Measurements from ENCODE around the gene PRDM13.
"Not testable (repeated sequence)": the region's sequence is repeated elsewhere in the genome, so short reads cannot be mapped to it uniquely, and the experiment has no call there.

PRDM13 gene

DNA sequence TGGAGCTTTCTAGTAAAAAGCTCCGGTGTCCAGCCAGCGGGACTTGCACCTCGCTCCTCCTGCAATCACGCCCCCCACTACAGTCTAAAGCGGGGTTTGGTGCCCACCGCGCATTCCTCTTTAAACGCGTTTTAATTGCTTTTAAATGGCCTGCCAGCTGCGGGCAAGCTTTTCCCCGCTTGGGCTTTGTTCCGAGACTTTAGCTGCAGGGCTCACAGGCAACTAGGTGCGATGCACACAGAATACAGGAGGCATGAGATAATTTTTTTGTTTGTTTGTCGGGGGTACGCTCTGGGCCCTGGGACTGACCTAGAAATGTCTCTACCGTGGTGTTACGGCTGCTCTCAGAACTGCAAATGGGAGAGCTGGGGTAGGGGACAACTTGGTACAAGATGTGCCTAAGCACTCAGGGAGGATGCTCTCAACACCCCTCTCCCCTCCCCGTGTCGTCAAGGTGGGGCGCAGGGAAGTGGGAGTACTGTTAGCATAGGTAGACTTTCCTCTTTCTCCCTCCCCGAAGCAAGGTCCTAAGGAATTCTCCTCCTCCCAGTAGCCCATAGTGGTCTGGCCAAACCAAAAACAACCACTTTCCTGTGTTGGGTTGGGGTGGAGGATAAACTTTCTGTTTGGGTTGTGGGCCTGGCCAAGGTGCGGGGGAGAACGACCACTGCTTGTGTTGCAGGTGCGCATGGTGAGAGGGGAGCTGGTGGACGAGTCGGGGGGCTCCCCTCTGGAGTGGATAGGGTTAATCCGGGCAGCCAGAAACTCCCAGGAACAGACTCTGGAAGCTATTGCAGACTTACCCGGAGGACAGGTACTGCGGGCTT lies 1.6 kb downstream of the PRDM13 start:
- no peak for DNase-seq (ENCODE audit: insufficient read length, low spot score)
- TF ChIP-seq POLR2A (IDR thresholded peaks at IDR 0.05; ENCODE audit: low read depth, low read length): no peak
- no peak for FAIRE-seq

DNA sequence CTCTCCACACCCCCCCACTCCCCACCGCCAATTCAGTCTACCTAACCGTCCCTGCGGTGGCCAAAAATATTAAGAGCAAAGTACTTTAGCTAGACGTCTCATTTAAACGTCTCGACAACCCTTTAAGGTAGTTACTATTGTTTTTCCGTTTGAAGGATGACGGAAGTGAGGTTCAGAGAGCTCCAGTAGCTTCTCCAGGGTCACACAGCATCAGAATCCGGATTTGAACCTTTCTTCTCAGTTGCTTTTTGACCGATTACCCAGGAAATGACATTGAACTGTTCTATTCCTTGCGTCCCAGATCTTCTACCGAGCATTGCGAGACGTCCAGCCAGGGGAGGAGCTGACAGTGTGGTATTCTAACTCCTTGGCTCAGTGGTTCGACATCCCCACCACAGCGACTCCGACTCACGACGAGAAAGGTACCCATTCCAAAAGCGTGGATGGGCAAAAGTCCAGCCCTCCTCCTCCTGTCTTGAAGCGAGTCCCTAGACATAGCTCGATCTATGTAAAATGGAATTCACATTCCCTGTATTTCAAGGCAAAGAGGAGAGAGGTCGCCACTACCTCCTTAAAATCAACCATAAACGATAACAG lies 2.4 kb downstream of the PRDM13 start:
- TF ChIP-seq POLR2A (IDR thresholded peaks at IDR 0.05; ENCODE audit: low read depth, low read length): no peak
- no peak for DNase-seq (ENCODE audit: insufficient read length, low spot score)
- FAIRE-seq: no peak

DNA sequence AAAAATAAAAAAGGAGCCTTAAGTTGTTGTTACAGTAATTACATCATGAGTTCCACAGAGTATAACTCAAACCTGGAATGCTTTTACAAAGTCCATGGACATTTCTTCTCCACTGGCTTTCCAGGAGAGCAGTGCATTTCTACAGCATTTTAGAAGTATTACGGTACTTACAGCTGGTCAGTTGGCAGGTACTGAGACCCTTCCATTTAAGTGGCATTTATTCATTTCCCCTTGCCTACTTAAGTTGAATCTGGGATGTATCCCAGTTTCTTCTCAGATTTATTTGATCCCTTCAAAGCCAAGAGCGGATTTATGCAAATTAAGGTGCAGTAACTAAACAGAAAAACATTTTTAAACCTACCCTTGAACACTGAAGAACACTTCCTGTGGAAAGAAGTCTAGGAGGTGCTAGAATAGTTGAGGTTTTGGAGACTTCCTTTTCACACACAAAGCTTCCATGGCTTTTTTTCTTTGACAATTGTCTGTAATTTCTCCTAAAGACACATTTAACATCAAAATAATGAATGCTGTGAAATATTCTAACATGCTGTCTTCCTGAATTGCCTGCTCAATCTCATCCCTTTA lies 3.4 kb downstream of the PRDM13 start:
- no peak for FAIRE-seq
- no peak for TF ChIP-seq POLR2A (IDR thresholded peaks at IDR 0.05; ENCODE audit: low read depth, low read length)
- DNase-seq (ENCODE audit: insufficient read length, low spot score): no peak

GRCh38 chr6:99611148-99611547 lies 4.5 kb downstream of the PRDM13 start:
- DNase-seq (ENCODE audit: insufficient read length, low spot score) (no peak), FAIRE-seq (no peak)
- TF ChIP-seq POLR2A (IDR thresholded peaks at IDR 0.05; ENCODE audit: low read depth, low read length): no peak

GRCh38 chr6:99612551-99613408 lies 6.1 kb downstream of the PRDM13 start:
- DNase-seq (ENCODE audit: insufficient read length, low spot score) (no peak), FAIRE-seq (no peak)

DNA sequence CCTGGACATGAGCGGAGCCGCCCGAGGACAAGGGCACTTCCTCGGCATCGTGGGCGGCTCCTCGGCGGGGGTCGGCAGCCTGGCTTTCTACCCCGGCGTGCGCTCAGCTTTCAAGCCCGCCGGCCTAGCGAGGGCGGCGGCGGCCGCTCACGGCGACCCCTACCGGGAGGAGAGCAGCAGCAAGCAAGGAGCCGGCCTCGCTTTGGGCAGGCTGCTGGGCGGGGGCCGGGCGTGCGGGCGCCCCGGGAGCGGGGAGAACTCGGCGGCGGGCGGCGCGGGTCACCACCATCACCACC lies 6.7 kb downstream of the PRDM13 start:
- TF ChIP-seq POLR2A (IDR thresholded peaks at IDR 0.05; ENCODE audit: low read depth, low read length): no peak
- FAIRE-seq (no peak), DNase-seq (ENCODE audit: insufficient read length, low spot score) (no peak)

More at GRCh38 chr6:99612551-99613408, 6.1 kb downstream of the PRDM13 start:
- no peak for TF ChIP-seq POLR2A (IDR thresholded peaks at IDR 0.05; ENCODE audit: low read depth, low read length)

- FAIRE-seq: no peak
- no peak for DNase-seq (ENCODE audit: insufficient read length, low spot score)
- no peak for TF ChIP-seq POLR2A (IDR thresholded peaks at IDR 0.05; ENCODE audit: low read depth, low read length)
Measured at GRCh38 chr6:99613705-99614429, 7.2 kb downstream of the PRDM13 start.

GRCh38 chr6:99614430-99615186 lies 8.0 kb downstream of the PRDM13 start:
- no peak for FAIRE-seq
- TF ChIP-seq POLR2A (IDR thresholded peaks at IDR 0.05; ENCODE audit: low read depth, low read length): no peak
- no peak for DNase-seq (ENCODE audit: insufficient read length, low spot score)

DNA sequence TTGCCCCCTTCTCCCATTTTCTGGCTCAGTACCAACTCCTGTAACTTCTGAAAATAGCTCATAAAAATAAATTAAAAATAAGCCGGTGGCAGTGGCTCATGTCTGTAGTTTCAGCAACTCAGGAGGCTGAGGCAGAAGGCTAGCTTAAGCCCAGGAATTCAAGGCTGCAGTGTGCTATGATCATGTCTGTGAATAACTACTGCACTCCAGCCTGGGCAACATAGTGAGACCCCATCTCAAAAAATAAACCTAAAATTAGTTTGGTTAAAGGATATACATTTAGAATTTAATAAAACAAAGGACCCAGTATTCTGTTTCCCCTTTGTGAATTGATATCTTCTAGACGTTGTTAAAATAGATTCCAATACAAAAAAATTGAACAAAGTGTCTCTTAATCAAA lies 10.5 kb downstream of the PRDM13 start:
- FAIRE-seq: no peak
- no peak for TF ChIP-seq POLR2A (IDR thresholded peaks at IDR 0.05; ENCODE audit: low read depth, low read length)
- DNase-seq (ENCODE audit: insufficient read length, low spot score): no peak

DNA sequence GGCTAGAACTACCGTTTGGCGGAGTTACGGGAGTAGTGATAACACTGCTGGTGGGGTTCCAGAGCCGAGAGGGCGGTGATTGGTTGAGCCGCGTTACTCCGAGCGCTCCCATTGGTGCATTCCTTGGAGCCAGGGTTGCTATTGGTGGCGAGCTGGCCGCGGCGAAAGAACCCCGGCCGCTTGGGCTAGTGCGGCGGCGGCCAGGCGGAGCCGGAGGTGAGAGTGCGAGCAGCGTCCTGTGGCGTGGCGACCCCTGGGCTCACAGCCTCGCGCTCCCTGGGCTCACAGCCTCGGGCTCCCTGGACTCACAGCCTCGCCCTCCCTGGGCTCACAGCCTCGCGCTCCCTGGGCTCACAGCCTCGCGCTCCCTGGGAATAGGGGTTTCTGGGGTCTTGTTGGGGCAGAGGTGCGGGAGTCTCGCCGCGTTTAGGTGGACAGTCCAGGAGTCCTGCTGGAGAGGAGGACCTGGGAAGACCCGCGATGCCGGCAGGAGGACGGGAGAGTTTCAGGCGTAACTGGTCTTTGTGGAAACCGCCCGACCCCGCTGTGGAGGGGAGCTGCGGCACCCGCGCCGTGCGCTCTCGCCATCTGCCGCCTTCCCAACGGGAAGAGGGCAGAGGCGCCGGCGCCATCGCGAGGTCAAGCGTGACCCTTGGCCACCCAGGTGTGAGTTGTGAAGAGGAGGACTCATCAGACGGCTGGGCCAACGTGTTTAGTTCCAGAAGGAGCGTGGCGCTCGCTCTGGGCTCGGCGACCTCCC lies 12.2 kb downstream of the PRDM13 start:
- FAIRE-seq (no peak), DNase-seq (ENCODE audit: insufficient read length, low spot score) (no peak)
- TF ChIP-seq POLR2A (IDR thresholded peaks at IDR 0.05; ENCODE audit: low read depth, low read length): no peak

GRCh38 chr6:99619409-99619762 lies 12.8 kb downstream of the PRDM13 start:
- DNase-seq (ENCODE audit: insufficient read length, low spot score): no peak
- no peak for TF ChIP-seq POLR2A (IDR thresholded peaks at IDR 0.05; ENCODE audit: low read depth, low read length)
- FAIRE-seq: no peak

GRCh38 chr6:99622044-99622443 lies 15.4 kb downstream of the PRDM13 start:
- not testable (repeated sequence) for FAIRE-seq; DNase-seq (ENCODE audit: insufficient read length, low spot score)
